GM23338 (cell line): ENCODE measurements around the gene NTMT2. TPM values are rescaled to one million over a fixed set of nuclear protein-coding genes. Genes with fewer than 3 reads are reported as not detected.

Experiments used
- ATAC-seq: fragments of 200-7000 bp; cut with Tn5 transposase; 3 replicates; pipeline ENCODE4 v1.9.1; 2020
- DNase-seq: peaks from one replicate; pipeline ENCODE4 v3.0.0-alpha.2; 2015; ENCODE audit warnings: low spot score
- H2AFZ ChIP-seq: fragments of 200-600 bp; sonication (generic); 2 replicates; pipeline ENCODE4 v1.8.0; 2016; ENCODE audit warnings: antibody characterized with exemption, mild to moderate bottlenecking, moderate library complexity
- H3F3A ChIP-seq: fragments of 200-600 bp; sonication (generic); replicated peaks from 2 replicates; pipeline ENCODE4 v1.8.0; 2017; ENCODE audit warnings: antibody characterized with exemption, mixed run types, low read depth
- H3K27ac ChIP-seq: fragments of 200-600 bp; sonication (generic); 2 replicates; pipeline ENCODE4 v1.6.1; 2016; ENCODE audit warnings: low read depth
- H3K27me3 ChIP-seq: fragments of 200-600 bp; sonication (generic); 2 replicates; pipeline ENCODE4 v1.8.0; 2016; ENCODE audit warnings: mild to moderate bottlenecking, mixed run types, moderate library complexity; ENCODE audit not compliant: insufficient read depth
- H3K36me3 ChIP-seq: fragments of 200-600 bp; sonication (generic); 2 replicates; pipeline ENCODE4 v1.8.0; 2016; ENCODE audit warnings: mild to moderate bottlenecking; ENCODE audit not compliant: insufficient read depth
- H3K4me1 ChIP-seq: fragments of 200-600 bp; sonication (generic); 2 replicates; pipeline ENCODE4 v1.8.0; 2016; ENCODE audit warnings: mild to moderate bottlenecking, moderate library complexity; ENCODE audit not compliant: insufficient read depth
- H3K4me2 ChIP-seq: fragments of 200-600 bp; sonication (generic); 2 replicates; pipeline ENCODE4 v1.7.1; 2017; ENCODE audit warnings: mixed run types
- H3K4me3 ChIP-seq: fragments of 200-600 bp; sonication (generic); 2 replicates; pipeline ENCODE4 v1.6.1; 2016; ENCODE audit warnings: mixed run types
- H3K79me2 ChIP-seq: fragments of 200-600 bp; sonication (generic); replicated peaks from 2 replicates; pipeline ENCODE4 v1.8.0; 2017; ENCODE audit warnings: mild to moderate bottlenecking; ENCODE audit not compliant: insufficient read depth
- H3K9me2 ChIP-seq: fragments of 200-600 bp; sonication (generic); 2 replicates; pipeline ENCODE4 v1.8.0; 2017; ENCODE audit not compliant: insufficient read depth
- H4K20me1 ChIP-seq: fragments of 200-600 bp; sonication (generic); replicated peaks from 2 replicates; pipeline ENCODE4 v1.8.0; 2017; ENCODE audit warnings: mild to moderate bottlenecking; ENCODE audit not compliant: insufficient read depth
- H3K27ac Mint-ChIP-seq: 2 replicates; pipeline ENCODE4 v1.8.0; 2020; ENCODE audit warnings: inconsistent platforms, mild to moderate bottlenecking, moderate library complexity, mixed read lengths
- H3K27me3 Mint-ChIP-seq: 3 replicates; pipeline ENCODE4 v1.8.0; 2022; ENCODE audit warnings: low read depth, mild to moderate bottlenecking, moderate library complexity, mixed read lengths, inconsistent platforms; ENCODE audit not compliant: insufficient read depth, poor library complexity
- H3K36me3 Mint-ChIP-seq: 3 replicates; pipeline ENCODE4 v1.8.0; 2021; ENCODE audit warnings: low read depth, mild to moderate bottlenecking, inconsistent platforms, moderate library complexity, mixed read lengths
- H3K4me1 Mint-ChIP-seq: 3 replicates; pipeline ENCODE4 v1.8.0; 2020; ENCODE audit warnings: mild to moderate bottlenecking, inconsistent platforms, mixed read lengths
- H3K4me3 Mint-ChIP-seq: 3 replicates; pipeline ENCODE4 v1.8.0; 2021; ENCODE audit warnings: moderate library complexity, mild to moderate bottlenecking, inconsistent platforms, mixed read lengths
- H3K9me3 Mint-ChIP-seq: 3 replicates; pipeline ENCODE4 v1.8.0; 2020; ENCODE audit warnings: moderate library complexity, mild to moderate bottlenecking, inconsistent platforms, mixed read lengths
- CREB1 ChIP-seq: fragments of 250-450 bp; sonication (Bioruptor Pico); IDR thresholded peaks from 2 replicates; pipeline ENCODE4 v1.5.0; 2020; ENCODE audit warnings: low read depth, mild to moderate bottlenecking, moderate library complexity
- CTCF ChIP-seq, 2 experiments: fragments of 200-600 bp in 1 of 2; sonication (generic) in 1 of 2; conservative IDR thresholded peaks; 2 replicates each; pipeline versions ENCODE4 v1.5.1 to v1.6.1; 2016 to 2017; ENCODE audit warnings: antibody characterized with exemption in 2 of 2, low read depth in 2 of 2, mild to moderate bottlenecking in 2 of 2, moderate library complexity in 1 of 2
- ETS1 ChIP-seq: IDR thresholded peaks from 2 replicates; pipeline ENCODE4 v1.6.1; 2016; ENCODE audit warnings: antibody characterized with exemption
- EZH2 ChIP-seq: fragments of 200-600 bp; sonication (generic); IDR thresholded peaks from one replicate; pipeline ENCODE4 v1.8.0; 2017; ENCODE audit warnings: antibody characterized with exemption, mild to moderate bottlenecking, low read depth; ENCODE audit not compliant: unreplicated experiment
- EZH2phosphoT487 ChIP-seq: fragments of 200-600 bp; sonication (generic); IDR thresholded peaks from one replicate; pipeline ENCODE4 v1.8.1; 2018; ENCODE audit warnings: antibody characterized with exemption; ENCODE audit not compliant: unreplicated experiment
- JUNB ChIP-seq: IDR thresholded peaks from one replicate; pipeline ENCODE4 v1.6.1; 2016; ENCODE audit warnings: antibody characterized with exemption; ENCODE audit not compliant: unreplicated experiment
- NANOG ChIP-seq: IDR thresholded peaks from 2 replicates; pipeline ENCODE4 v1.6.1; 2016; ENCODE audit warnings: antibody characterized with exemption, borderline replicate concordance
- POLR2AphosphoS5 ChIP-seq: IDR thresholded peaks from 2 replicates; pipeline ENCODE4 v1.6.1; 2016; ENCODE audit warnings: antibody characterized with exemption, low read depth
- STAT1 ChIP-seq: IDR thresholded peaks from one replicate; pipeline ENCODE4 v1.6.1; 2016; ENCODE audit warnings: antibody characterized with exemption; ENCODE audit not compliant: unreplicated experiment
- ZNF114 ChIP-seq: fragments of 250-450 bp; sonication (Bioruptor Pico); IDR thresholded peaks from 2 replicates; pipeline ENCODE4 v1.5.0; 2020; ENCODE audit warnings: mild to moderate bottlenecking, moderate library complexity
- ZNF331 ChIP-seq: fragments of 250-450 bp; sonication (Bioruptor Pico); IDR thresholded peaks from 2 replicates; pipeline ENCODE4 v1.5.0; 2020; ENCODE audit warnings: low read depth, mild to moderate bottlenecking, moderate library complexity
- ZNF462 ChIP-seq: fragments of 250-450 bp; sonication (Bioruptor Pico); IDR thresholded peaks from 2 replicates; pipeline ENCODE4 v1.5.0; 2020; ENCODE audit warnings: mild to moderate bottlenecking, moderate library complexity
- polyA plus RNA-seq: library from polyadenylated mRNA; unstranded; fragments of >200 nt; fragmentation: Nextera tagmentation; extraction: Ambion mirVana; gene quantifications from 2 replicates; pipeline ENCODE4 v1.2.1, GENCODE V29; 2016
- total RNA-seq: library from RNA; depleted of rRNA; stranded (reverse); fragments of >200 nt; shearing (Covaris generic); gene quantifications from 2 replicates; pipeline ENCODE4 v1.2.3, GENCODE V29; 2014

The NTMT2 gene
- total and polyA plus RNA-seq, 2 experiments from 2014 or later = 0.48 TPM; not detected in 1

GRCh38 chr1:170209125-170209524, 63.4 kb downstream of the NTMT2 start:
- H3K27me3 Mint-ChIP-seq = no peaks in the 10 kb centered on the region
- TF ChIP-seq JUNB (no peak), ZNF331 (CRISPR knock-in tag) (no peak), POLR2AphosphoS5 (no peak), NANOG (no peak), CREB1 (CRISPR knock-in tag) (no peak), ZNF114 (no peak), STAT1 (no peak), EZH2phosphoT487 (no peak), CTCF (conservative IDR thresholded peaks at IDR 0.05; ENCODE audit: low read depth in 2 of 2) (no peak), EZH2 (no peak), ZNF462 (CRISPR knock-in tag) (no peak), ETS1 (no peak)
- Histone ChIP-seq H2AFZ (no peak overlapping the region), H4K20me1 (no peaks in the 10 kb centered on the region), H3K79me2 (no peaks in the 10 kb centered on the region), H3K27ac (no peak overlapping the region), H3K4me1 (peaks cover 10% of the 10 kb centered on the region), H3K9me2 (peaks cover 14% of the 10 kb centered on the region; the same call in 1 of the 2 replicates), H3K36me3 (peaks cover 11% of the 10 kb centered on the region; the same call in 1 of the 2 replicates), H3K27me3 (no peaks in the 10 kb centered on the region), H3F3A (no peaks in the 10 kb centered on the region), H3K4me2 (no peak overlapping the region), H3K4me3 (no peak overlapping the region)
- DNase-seq (no peak), ATAC-seq (no peak)
- peaks cover 10% of the 10 kb centered on the region for H3K4me1 Mint-ChIP-seq
- H3K4me3 Mint-ChIP-seq = no peak overlapping the region
- H3K27ac Mint-ChIP-seq = no peak overlapping the region
- H3K36me3 Mint-ChIP-seq = peaks cover 14% of the 10 kb centered on the region
- peaks cover 18% of the 10 kb centered on the region for H3K9me3 Mint-ChIP-seq
